Measurements from ENCODE around the gene NBPF9. TPM values are rescaled to one million over a fixed set of nuclear protein-coding genes. Genes with fewer than 3 reads are reported as not detected.
"Not testable (repeated sequence)": the region's sequence is repeated elsewhere in the genome, so short reads cannot be mapped to it uniquely, and the experiment has no call there.

The NBPF9 gene
- total and polyA plus RNA-seq, 2 of the 4 experiments (the other 2 are of a cell fraction): 15.2 to 17.3 TPM

- H3K56ac ChIP-seq (ENCODE audit: extremely low read depth, insufficient read depth, low read length); H3K23ac ChIP-seq (ENCODE audit: low read depth, low read length); H3K79me1 ChIP-seq (ENCODE audit: low read depth in 1 of 2, low read length in 2 of 2); H3K4me3 ChIP-seq (ENCODE audit: insufficient read depth, low read depth, low read length); in situ Hi-C loops (cut with MboI; ENCODE audit: low sequenced_read_pairs); H3K9ac ChIP-seq (ENCODE audit: low read depth, low read length); POLR2A ChIA-PET (ENCODE audit: unreplicated experiment); H3K4ac ChIP-seq (ENCODE audit: low read depth, low read length); H2BK20ac ChIP-seq (ENCODE audit: low read depth, low read length); ATAC-seq (ENCODE audit: low read depth); CTCF ChIA-PET; H3K18ac ChIP-seq (ENCODE audit: low read depth, low read length); H3K4me2 ChIP-seq (ENCODE audit: low read depth, low read length); H4K20me1 ChIP-seq (ENCODE audit: insufficient read depth, low read length); H2AK5ac ChIP-seq (ENCODE audit: low read depth, low read length); DNase-seq; dilution Hi-C loops (cut with HindIII; ENCODE audit: low sequenced_read_pairs, unreplicated experiment); H3K36me3 ChIP-seq (ENCODE audit: control insufficient read depth, insufficient read depth, low read length); H2BK5ac ChIP-seq (ENCODE audit: low read depth, low read length, poor library complexity, severe bottlenecking); H3K9me3 ChIP-seq (ENCODE audit: control insufficient read depth, insufficient read depth, low read length); H2AK9ac ChIP-seq (replicated peaks; ENCODE audit: low read depth, low read length, poor library complexity); H3K14ac ChIP-seq (replicated peaks; ENCODE audit: low read depth, low read length); intact Hi-C loops (cut with micrococcal nuclease); H3K27ac ChIP-seq (ENCODE audit: insufficient read depth, low read length); H2BK120ac ChIP-seq (ENCODE audit: low read depth, low read length); H3K9me1 ChIP-seq (ENCODE audit: insufficient read depth, low read length); H4K8ac ChIP-seq (ENCODE audit: low read depth in 2 of 2, low read length in 2 of 2); H4K91ac ChIP-seq (ENCODE audit: insufficient read depth, low read depth, low read length); H2AFZ ChIP-seq (replicated peaks; ENCODE audit: low read length, poor library complexity); H3K4me1 ChIP-seq (ENCODE audit: control insufficient read depth, insufficient read depth, low read length); H2BK15ac ChIP-seq (ENCODE audit: low read depth, low read length); H3K27me3 ChIP-seq (ENCODE audit: control insufficient read depth, insufficient read depth, low read length); BruUV-seq (replicated peaks); H4K5ac ChIP-seq (ENCODE audit: low read depth, low read length): not testable (repeated sequence)
- WGBS, 2 experiments (ENCODE audit: extremely low coverage in 2 of 2, insufficient read length in 1 of 2): no CpG with 5 or more reads among the region's 4 CpGs
Observed at GRCh38 chr1:149043056-149043455, 60.3 kb downstream of the NBPF9 start.

DNA sequence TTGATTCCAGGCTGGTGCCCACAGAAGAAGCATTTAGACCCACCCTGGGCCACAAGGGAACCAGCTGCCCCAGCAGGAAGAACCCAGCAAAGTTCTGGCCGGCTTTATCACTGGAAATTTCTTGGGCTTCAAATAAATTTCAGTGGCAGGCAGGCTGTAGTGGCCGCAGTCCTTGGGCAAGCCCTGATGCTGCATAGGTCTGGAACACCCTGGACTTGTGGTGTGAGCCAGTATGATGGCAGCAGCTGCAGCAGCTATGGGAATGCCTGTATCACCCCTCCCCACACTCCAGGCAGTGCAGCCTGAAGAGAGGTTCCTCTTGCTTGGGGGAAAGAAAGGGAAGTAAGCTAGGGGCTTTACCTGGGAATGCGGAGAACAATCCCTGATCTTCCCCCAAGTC is 69.4 kb downstream of the NBPF9 start:
- ATAC-seq (ENCODE audit: low read depth); H4K5ac ChIP-seq (ENCODE audit: low read depth, low read length); H4K8ac ChIP-seq (ENCODE audit: low read depth in 2 of 2, low read length in 2 of 2); DNase-seq; H2BK5ac ChIP-seq (ENCODE audit: low read depth, low read length, poor library complexity, severe bottlenecking); POLR2A ChIA-PET (ENCODE audit: unreplicated experiment); H3K4me1 ChIP-seq (ENCODE audit: control insufficient read depth, insufficient read depth, low read length); H4K91ac ChIP-seq (ENCODE audit: insufficient read depth, low read depth, low read length); H3K14ac ChIP-seq (replicated peaks; ENCODE audit: low read depth, low read length); H3K9me1 ChIP-seq (ENCODE audit: insufficient read depth, low read length); CTCF ChIA-PET; H2AFZ ChIP-seq (replicated peaks; ENCODE audit: low read length, poor library complexity); H3K4me3 ChIP-seq (ENCODE audit: insufficient read depth, low read depth, low read length); BruUV-seq (replicated peaks); H3K23ac ChIP-seq (ENCODE audit: low read depth, low read length); H3K36me3 ChIP-seq (ENCODE audit: control insufficient read depth, insufficient read depth, low read length); H3K27ac ChIP-seq (ENCODE audit: insufficient read depth, low read length); H2AK9ac ChIP-seq (replicated peaks; ENCODE audit: low read depth, low read length, poor library complexity); H3K79me1 ChIP-seq (ENCODE audit: low read depth in 1 of 2, low read length in 2 of 2); H3K9me3 ChIP-seq (ENCODE audit: control insufficient read depth, insufficient read depth, low read length); H2BK15ac ChIP-seq (ENCODE audit: low read depth, low read length); H3K18ac ChIP-seq (ENCODE audit: low read depth, low read length); H3K4ac ChIP-seq (ENCODE audit: low read depth, low read length); H3K56ac ChIP-seq (ENCODE audit: extremely low read depth, insufficient read depth, low read length); H3K27me3 ChIP-seq (ENCODE audit: control insufficient read depth, insufficient read depth, low read length); H4K20me1 ChIP-seq (ENCODE audit: insufficient read depth, low read length); intact Hi-C loops (cut with micrococcal nuclease); H2BK20ac ChIP-seq (ENCODE audit: low read depth, low read length); dilution Hi-C loops (cut with HindIII; ENCODE audit: low sequenced_read_pairs, unreplicated experiment); H3K9ac ChIP-seq (ENCODE audit: low read depth, low read length); in situ Hi-C loops (cut with MboI; ENCODE audit: low sequenced_read_pairs); H2BK120ac ChIP-seq (ENCODE audit: low read depth, low read length); H2AK5ac ChIP-seq (ENCODE audit: low read depth, low read length); H3K4me2 ChIP-seq (ENCODE audit: low read depth, low read length): not testable (repeated sequence)
- no CpG with 5 or more reads among the region's 3 CpGs for WGBS, 2 experiments (ENCODE audit: extremely low coverage in 2 of 2, insufficient read length in 1 of 2)
